ENCODE results near the gene RPL36AL. TPM values are rescaled to one million over a fixed set of nuclear protein-coding genes. Genes with fewer than 3 reads are reported as not detected.

The RPL36AL gene
- 206 and 211 TPM in 2 replicates for total RNA-seq

DNA sequence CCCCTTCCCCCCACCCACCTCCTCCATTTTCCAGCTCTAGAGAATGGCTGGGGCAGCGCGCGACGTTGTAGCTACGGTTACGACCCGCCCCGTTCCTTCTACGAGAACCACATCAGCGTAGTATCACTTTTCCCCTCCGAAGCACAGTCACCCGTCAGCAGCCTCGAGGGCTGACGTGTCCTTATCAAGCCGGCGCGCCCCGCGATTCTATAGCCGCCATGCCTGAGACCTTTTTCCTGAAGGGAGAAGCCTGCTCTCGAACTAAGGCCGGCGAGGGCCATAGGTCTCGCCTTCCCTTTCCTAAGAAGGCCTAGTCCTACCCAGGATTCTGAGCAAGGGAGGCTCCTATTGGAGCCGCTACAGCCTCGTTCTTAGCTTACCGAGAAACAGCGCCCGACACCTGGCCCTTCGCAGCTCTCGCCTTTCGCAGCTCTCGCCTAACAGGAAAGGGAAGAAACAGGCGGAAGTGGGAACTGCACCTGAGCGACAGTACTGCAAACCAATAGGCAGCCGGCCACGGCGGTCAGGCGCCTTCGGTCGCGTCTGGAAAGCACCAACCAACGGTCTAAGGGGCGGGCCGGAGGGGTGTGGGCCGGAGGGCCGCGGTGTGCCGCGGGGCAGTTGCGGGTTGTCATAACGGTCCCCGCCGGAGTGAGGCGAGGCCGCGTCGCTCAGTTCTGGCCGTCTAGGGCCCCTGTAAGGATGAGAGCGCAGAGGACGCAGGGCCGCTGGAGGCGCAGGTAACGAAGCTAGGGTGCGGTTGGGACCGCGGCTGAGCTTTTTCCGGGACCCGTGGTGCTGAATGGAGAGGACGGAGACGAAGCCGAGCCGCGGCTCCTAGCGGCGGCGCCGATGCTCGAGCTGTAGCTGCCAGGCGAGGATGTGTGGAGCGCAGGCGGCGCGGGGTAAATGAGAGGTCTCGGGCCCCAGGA lies at the start of gene RPL36AL, which contains the start of gene MGAT2:
Gene RPL36AL, minus strand, starts transcription at position 445 of the 932 bp plus-strand sequence. CDS start 1,522 bp downstream, outside the sequence.
Gene MGAT2, plus strand, starts transcription at position 618 of the 932 bp plus-strand sequence. CDS start 470 bp downstream, outside the sequence.

DNA sequence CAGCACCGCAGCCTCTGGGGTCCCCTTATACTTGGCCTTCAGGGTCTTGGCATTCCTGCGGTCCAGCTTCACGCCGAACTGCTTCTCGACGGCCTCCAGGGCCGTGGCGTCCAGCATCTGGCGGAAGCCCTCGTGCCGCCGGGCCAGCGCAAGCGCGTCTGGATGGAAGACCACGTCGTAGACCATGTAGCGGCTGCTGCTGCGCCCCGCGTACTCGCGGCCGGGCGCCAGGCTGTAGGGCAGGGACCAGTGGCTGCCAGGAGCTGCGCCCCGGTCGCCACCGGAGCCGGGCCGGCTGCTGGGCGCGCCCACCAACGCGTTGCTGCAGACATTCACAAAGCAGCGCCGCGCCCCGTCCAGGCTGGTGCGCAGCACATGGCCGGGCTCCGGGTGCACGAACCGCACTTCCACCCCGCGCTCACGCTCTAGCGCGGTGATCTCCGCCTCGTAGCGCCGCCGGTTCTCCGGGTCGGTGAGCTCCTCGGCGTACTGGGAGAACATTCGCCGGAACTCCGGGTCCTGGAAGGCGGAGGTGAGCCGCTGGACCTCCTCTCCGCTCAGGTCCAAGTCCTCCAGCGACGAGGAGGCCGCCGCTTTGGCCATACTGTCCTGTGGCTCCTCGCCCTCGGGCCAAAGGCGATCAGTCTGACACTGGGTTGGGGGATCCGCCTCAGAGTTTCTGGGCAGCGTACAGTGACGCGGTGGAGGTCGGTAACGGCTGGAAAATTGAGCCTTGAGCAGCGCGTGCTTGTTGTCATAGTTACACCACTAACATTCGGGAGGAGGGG lies 14.3 kb upstream of the RPL36AL start, which contains the start of gene DNAAF2:
Gene DNAAF2, minus strand, starts transcription at position 698 of the 788 bp plus-strand sequence. Its CDS starts 95 bp downstream, at position 603.

DNA sequence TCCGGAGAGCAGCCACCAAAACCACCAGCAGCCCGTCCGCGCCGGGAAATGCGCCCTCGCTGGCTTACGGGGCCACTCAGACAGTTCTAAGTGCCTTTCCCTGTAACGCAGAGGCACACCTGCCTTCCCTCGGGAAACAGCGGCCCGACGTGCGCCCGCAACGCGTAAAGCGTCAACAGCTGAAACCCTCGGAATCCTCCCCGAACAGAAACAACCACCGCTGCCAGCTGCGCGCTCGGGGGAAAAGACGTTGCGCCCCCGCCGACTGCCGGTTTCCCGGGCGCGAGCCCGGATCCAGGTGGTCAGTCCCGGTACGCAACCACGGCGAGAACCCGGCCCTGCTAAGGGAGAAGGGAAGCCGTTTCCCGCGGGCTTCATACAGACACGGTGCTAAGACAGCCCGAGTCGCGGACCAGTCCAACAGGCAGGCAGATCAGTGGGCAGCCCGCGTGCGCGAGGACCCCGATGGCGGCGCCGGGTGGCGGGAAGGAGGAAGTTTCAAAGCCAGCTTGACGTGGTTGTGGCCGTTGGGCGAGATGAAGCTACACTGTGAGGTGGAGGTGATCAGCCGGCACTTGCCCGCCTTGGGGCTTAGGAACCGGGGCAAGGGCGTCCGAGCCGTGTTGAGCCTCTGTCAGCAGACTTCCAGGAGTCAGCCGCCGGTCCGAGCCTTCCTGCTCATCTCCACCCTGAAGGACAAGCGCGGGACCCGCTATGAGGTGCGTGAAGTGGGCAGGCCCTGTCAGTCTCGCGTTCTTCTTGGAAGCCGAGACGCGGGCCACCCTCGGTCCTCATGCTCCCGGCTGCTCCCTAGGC lies 21.7 kb downstream of the RPL36AL start, which contains the start of gene LRR1:
Gene LRR1, plus strand, starts transcription at position 456 of the 816 bp plus-strand sequence. Its CDS starts 81 bp downstream, at position 537.

DNA sequence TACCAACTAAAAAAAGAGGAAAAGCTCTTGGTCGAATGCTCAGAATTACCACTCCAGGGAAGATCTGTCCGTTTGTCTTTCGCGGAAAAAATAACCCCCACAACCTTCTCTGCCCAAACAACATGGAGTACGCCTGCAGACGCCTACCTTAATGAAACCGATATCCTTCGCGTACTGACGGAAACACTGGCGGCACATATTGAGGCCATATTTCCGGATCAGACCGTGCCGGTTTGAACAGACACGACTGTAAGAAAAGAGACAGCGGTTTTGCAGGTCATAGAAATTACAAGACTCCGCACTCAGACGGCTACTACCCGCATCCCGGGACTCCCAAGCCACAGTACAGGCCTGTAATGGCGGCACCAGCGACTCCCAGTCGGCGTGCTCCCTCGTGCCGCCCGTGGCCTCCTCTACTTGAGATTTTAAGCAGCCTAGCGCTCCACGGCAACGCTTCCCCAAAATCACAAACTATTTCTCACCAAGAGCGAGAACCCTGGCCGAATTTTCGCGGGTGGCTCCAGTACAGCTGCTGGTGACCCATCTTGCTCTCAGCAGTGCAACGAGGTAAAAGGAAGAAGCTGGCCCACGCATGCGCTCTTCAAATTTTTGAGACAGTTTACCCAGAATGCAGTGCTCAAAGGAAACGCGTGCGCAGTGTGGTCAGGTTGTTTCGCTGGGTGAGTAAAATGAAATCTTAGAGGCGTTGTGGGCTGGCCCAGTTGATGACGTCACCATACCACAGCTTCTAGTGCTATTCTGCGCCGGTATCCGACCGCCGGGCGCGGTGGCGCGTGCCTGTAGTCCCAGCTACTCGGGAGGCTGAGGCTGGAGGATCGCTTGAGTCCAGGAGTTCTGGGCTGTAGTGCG lies 34.4 kb downstream of the RPL36AL start, which contains the start of gene RPS29:
Gene RPS29, minus strand, starts transcription at position 578 of the 870 bp plus-strand sequence. Its CDS starts 34 bp downstream, at position 544.

Other genes with a start within 250 kb of the RPL36AL start
- gene RPS29, start 34.2 kb downstream of the RPL36AL start, total RNA-seq: 3,960 and 5,089 TPM in 2 replicates
- gene LRR1, start 21.7 kb downstream of the RPL36AL start, total RNA-seq: 28.8 and 38.5 TPM in 2 replicates
- gene MGAT2, start 173 bp upstream of the RPL36AL start, total RNA-seq: 65.0 and 70.8 TPM in 2 replicates
- gene DNAAF2, start 14.6 kb upstream of the RPL36AL start, total RNA-seq: 8.2 and 10.1 TPM in 2 replicates
- 24.4 and 25.4 TPM in 2 replicates for gene POLE2, start 67.6 kb upstream of the RPL36AL start, total RNA-seq
- gene KLHDC1, start 72.5 kb upstream of the RPL36AL start, total RNA-seq: 0.30 and 1.2 TPM in 2 replicates
- 40.6 and 48.3 TPM in 2 replicates for gene KLHDC2, start 147.5 kb upstream of the RPL36AL start, total RNA-seq
- gene NEMF, start 232.2 kb upstream of the RPL36AL start, total RNA-seq: 12.2 and 19.7 TPM in 2 replicates